ENCODE data around the gene OGA.
A peak's percentile ranks its signal among the peaks of the same experiment; 100 is the strongest.

The OGA gene

GRCh38 chr10:101833466-101833865 is 15.2 kb upstream of the OGA start:
- H3K27me3 ChIP-seq (ENCODE audit: control insufficient read depth, low read length), result no peaks in the 10 kb centered on the region
- H3K9me3 ChIP-seq (ENCODE audit: control insufficient read depth, insufficient read depth, low read length), result no peaks in the 10 kb centered on the region
- H3K36me3 ChIP-seq (ENCODE audit: control insufficient read depth, low read length), result no peaks in the 10 kb centered on the region
- no peaks in the 10 kb centered on the region for H3K79me2 ChIP-seq (ENCODE audit: control insufficient read depth, low read length)
- no peak overlapping the region for H3K27ac ChIP-seq (ENCODE audit: low read depth, low read length)
- H3K4me2 ChIP-seq (ENCODE audit: low read length), result no peak overlapping the region
- H4K20me1 ChIP-seq (ENCODE audit: control insufficient read depth, insufficient read depth, low read depth, low read length), result 0 out of 2 replicates have a peak, but pooled peaks cover 3% of the 10 kb centered on the region
- no peak overlapping the region for H3K4me3 ChIP-seq (ENCODE audit: low read length)
- TF ChIP-seq, protein P1, sequence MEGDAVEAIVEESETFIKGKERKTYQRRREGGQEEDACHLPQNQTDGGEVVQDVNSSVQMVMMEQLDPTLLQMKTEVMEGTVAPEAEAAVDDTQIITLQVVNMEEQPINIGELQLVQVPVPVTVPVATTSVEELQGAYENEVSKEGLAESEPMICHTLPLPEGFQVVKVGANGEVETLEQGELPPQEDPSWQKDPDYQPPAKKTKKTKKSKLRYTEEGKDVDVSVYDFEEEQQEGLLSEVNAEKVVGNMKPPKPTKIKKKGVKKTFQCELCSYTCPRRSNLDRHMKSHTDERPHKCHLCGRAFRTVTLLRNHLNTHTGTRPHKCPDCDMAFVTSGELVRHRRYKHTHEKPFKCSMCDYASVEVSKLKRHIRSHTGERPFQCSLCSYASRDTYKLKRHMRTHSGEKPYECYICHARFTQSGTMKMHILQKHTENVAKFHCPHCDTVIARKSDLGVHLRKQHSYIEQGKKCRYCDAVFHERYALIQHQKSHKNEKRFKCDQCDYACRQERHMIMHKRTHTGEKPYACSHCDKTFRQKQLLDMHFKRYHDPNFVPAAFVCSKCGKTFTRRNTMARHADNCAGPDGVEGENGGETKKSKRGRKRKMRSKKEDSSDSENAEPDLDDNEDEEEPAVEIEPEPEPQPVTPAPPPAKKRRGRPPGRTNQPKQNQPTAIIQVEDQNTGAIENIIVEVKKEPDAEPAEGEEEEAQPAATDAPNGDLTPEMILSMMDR (IDR thresholded peaks at IDR 0.05; ENCODE audit: low read depth, low read length, poor library complexity, severe bottlenecking), result no peak
- no peak for TF ChIP-seq EZH2phosphoT487 (IDR thresholded peaks at IDR 0.05; ENCODE audit: borderline replicate concordance, low read length)
- H3F3A ChIP-seq (ENCODE audit: control insufficient read depth, insufficient read depth), result peaks cover 10% of the 10 kb centered on the region
- peaks cover 41% of the 10 kb centered on the region for H3K4me1 ChIP-seq (ENCODE audit: control insufficient read depth, low read length)
- H3K9me2 ChIP-seq (replicated peaks; ENCODE audit: control insufficient read depth, low read length), result no peaks in the 10 kb centered on the region

DNA sequence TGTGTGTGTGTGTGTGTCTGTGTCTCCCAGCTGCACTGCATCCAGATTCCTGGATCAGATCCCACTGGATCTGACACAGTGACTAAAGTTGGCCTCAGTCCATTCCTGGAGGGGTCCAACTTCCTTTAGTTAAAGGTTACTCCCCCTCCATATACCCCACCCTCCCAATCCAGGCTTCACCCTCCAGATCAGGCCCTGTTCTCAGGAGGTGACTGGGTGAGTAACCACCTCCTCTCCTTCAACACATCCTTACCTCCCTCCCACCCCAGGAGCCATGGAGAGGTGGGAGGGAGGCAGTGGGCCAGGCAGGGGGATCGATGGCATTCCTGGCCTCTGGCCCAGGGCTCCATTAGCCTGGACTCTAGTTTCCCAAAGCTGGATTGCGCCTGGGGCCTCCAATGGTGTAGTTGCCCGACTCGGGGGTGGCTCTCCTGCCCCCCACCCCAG is 14.1 kb upstream of the OGA start:
- no peak overlapping the region for H3K27ac ChIP-seq (ENCODE audit: low read depth, low read length)
- H3F3A ChIP-seq (ENCODE audit: control insufficient read depth, insufficient read depth), result peaks cover 10% of the 10 kb centered on the region
- no peak overlapping the region for H3K4me2 ChIP-seq (ENCODE audit: low read length)

DNA sequence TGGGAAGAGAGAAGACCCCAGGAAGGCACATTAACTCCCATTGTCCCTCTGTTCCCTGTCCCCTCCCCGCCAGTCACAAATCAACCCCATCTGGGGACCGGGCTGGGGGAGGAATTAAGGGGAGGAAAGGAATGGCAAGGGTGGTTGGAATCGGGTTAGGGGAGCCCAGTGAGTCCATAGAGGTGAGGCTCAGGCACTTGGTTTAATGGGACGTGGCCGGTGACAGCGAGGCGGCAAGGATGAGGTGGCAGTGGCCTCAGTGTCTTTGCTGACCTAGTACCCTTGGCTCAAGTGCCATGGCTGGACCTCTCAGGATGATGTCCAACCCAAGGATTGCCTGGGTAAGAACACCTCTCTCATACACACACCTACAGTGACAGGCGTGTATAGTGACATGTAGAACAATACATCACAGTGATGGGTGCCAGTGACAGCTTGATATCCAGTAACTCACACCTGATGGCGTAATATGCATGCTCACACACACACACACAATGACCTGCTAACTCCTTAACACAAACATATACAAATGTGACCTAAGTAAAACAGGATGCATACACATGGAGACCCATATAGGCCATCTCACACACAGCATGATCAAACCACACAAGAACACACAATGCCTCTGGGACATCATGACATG is 13.0 kb upstream of the OGA start:
- TF ChIP-seq, protein P1 (IDR thresholded peaks at IDR 0.05; ENCODE audit: low read depth, low read length, poor library complexity, severe bottlenecking), result no peak
- no peak for TF ChIP-seq EZH2phosphoT487 (IDR thresholded peaks at IDR 0.05; ENCODE audit: borderline replicate concordance, low read length)
- Histone ChIP-seq H3K9me3 (ENCODE audit: control insufficient read depth, insufficient read depth, low read length) (no peaks in the 10 kb centered on the region), H3K27ac (ENCODE audit: low read depth, low read length) (peak overlapping the region; percentile 63), H3K4me3 (ENCODE audit: low read length) (peak overlapping the region; percentile 85), H3K9me2 (replicated peaks; ENCODE audit: control insufficient read depth, low read length) (no peaks in the 10 kb centered on the region), H3K4me2 (ENCODE audit: low read length) (peak overlapping the region; percentile 79), H3K4me1 (ENCODE audit: control insufficient read depth, low read length) (peaks cover 41% of the 10 kb centered on the region), H3F3A (ENCODE audit: control insufficient read depth, insufficient read depth) (peaks cover 10% of the 10 kb centered on the region), H4K20me1 (ENCODE audit: control insufficient read depth, insufficient read depth, low read depth, low read length) (0 out of 2 replicates have a peak, but pooled peaks cover 3% of the 10 kb centered on the region), H3K79me2 (ENCODE audit: control insufficient read depth, low read length) (no peaks in the 10 kb centered on the region), H3K27me3 (ENCODE audit: control insufficient read depth, low read length) (no peaks in the 10 kb centered on the region), H3K36me3 (ENCODE audit: control insufficient read depth, low read length) (no peaks in the 10 kb centered on the region)

More for the DNA sequence above, 14.1 kb upstream of the OGA start:
- Histone ChIP-seq H3K36me3 (ENCODE audit: control insufficient read depth, low read length) (no peaks in the 10 kb centered on the region), H3K9me3 (ENCODE audit: control insufficient read depth, insufficient read depth, low read length) (no peaks in the 10 kb centered on the region), H3K4me3 (ENCODE audit: low read length) (no peak overlapping the region), H3K79me2 (ENCODE audit: control insufficient read depth, low read length) (no peaks in the 10 kb centered on the region), H3K27me3 (ENCODE audit: control insufficient read depth, low read length) (no peaks in the 10 kb centered on the region), H3K4me1 (ENCODE audit: control insufficient read depth, low read length) (peaks cover 41% of the 10 kb centered on the region), H4K20me1 (ENCODE audit: control insufficient read depth, insufficient read depth, low read depth, low read length) (0 out of 2 replicates have a peak, but pooled peaks cover 3% of the 10 kb centered on the region), H3K9me2 (replicated peaks; ENCODE audit: control insufficient read depth, low read length) (no peaks in the 10 kb centered on the region)
- TF ChIP-seq, protein P1 (IDR thresholded peaks at IDR 0.05; ENCODE audit: low read depth, low read length, poor library complexity, severe bottlenecking), result no peak
- no peak for TF ChIP-seq EZH2phosphoT487 (IDR thresholded peaks at IDR 0.05; ENCODE audit: borderline replicate concordance, low read length)

Measured in DOHH2 (cell line).